ENCODE results near the gene RXFP4.
A peak's percentile ranks its signal among the peaks of the same experiment; 100 is the strongest.
"Not testable (repeated sequence)": the region's sequence is repeated elsewhere in the genome, so short reads cannot be mapped to it uniquely, and the experiment has no call there.

Gene RXFP4

DNA sequence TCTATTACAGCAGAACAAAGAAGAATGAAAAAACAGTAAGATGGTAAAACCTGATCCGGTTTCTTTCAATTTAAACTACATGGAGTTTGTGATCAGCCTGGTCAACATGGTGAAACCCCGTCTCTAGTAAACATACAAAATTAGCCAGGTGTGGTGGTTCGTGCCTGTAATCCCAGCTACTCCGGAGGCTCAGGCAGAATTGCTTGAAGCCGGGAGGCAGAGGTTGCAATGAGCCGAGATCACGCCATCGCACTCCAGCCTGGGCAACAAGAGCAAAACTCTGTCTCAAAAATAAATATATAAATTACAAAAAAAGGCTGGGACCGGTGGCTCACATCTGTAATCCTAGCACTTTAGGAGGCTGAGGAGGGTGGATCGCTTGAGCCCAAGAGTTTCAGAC lies 10.7 kb upstream of the RXFP4 start:
- DNase-seq (ENCODE audit: low spot score), result not testable (repeated sequence)

- DNase-seq (ENCODE audit: low spot score), result no peak
Observed at GRCh38 chr1:155931332-155932038, 10.0 kb upstream of the RXFP4 start.

DNA sequence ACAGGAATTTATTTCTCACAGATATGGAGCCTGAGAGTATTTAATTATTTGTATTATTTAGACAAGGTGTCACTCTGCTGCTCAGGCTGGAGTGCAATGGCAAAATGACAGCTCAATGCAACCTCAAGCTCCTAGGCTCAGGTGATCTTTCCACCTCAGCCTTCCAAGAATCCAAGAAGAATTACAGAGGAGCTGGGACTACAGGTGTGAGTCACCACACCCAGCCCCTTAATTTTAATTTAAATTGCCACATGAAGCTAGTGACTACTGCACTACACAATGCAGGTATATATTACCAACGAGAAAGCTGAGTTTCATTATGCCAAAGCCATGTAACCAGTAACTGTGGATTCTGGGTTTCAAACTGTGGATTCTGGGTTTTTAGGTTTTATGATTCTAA lies 9.4 kb upstream of the RXFP4 start:
- no peak for DNase-seq (ENCODE audit: low spot score)

GRCh38 chr1:155932487-155932886 lies 9.0 kb upstream of the RXFP4 start:
- DNase-seq (ENCODE audit: low spot score), result no peak

DNA sequence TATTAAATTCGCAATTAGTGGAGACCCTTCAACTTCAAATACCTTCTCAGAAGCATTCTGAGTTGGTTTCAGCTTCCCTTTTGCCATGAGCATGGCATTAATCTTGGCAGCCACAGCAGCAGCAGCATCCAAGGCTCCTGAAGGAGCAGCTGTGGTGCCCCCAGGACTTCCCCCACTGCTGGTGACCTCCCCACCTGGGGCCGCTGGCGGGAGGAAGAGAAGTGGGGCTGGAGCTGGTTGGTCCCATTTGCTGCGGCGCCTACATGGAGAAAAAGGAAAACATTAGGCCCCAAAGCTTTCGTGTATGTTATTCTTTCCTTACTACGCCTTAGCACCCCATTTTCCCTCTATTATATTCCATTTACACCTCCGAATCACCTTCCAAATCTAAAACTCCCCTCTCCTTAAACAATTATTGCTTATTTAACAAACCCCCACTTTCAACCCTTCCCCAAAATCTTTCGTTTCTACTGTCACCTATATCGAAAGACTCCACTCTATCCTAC lies 7.8 kb upstream of the RXFP4 start:
- no peak for DNase-seq (ENCODE audit: low spot score)

- DNase-seq (ENCODE audit: low spot score), result peak; percentile 96
Observed at GRCh38 chr1:155934097-155934935, 7.1 kb upstream of the RXFP4 start, which contains the start of gene KHDC4. TSS of gene KHDC4 (minus strand) at chr1:155934413. CDS start at chr1:155934373, 40 bp downstream.

DNA sequence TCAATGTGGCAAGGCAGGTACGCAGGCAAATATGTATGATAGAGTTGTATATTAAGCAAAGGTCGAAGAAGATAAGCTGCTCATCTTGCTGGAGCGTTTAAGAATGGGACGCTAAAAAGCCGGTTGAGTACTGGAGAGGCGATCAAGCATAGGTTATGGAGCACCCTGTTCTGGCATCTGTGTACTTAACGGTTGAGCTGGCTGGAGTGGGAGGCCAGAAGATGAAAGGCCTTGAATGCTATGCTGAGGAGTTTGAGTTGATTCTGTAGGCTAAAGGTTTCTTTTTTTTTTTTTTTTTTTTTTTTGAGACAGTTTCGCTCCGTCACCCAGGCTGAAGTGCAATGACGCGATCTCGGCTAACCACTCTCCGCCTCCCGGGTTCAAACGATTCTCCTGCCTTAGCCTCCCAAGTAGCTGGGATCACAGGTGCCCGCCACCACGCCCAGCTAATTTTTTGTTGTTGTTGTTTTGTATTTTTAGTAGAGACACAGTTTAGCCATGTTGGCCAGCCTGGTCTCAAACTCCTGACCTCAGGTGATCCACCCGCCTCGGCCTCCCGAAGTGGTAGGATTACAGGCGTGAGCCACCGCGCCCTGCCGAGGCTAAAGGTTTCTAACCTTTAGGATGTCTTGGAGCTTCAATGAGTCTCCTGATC lies 6.4 kb upstream of the RXFP4 start:
- DNase-seq (ENCODE audit: low spot score), result no peak

DNA sequence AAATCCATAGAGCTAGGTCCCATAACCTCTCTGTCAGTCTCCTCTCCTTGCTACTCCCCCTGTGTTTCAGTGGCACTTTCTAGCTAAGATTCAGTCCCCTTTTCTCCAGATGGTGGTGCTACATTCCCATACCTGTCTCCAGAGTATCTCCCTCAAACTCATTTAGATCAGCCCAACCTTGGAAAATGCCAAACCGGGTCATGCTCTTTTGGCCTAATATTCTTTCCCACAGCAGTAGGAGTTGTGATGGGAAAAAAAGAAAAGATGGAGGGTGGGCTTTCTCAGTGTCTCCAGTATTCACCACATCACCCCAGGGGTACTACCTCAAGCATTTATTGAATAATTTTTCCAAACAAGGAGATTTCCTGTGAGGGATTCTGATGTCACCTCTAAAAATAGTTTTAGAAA lies 3.2 kb upstream of the RXFP4 start:
- DNase-seq (ENCODE audit: low spot score), result peak; percentile 33

DNA sequence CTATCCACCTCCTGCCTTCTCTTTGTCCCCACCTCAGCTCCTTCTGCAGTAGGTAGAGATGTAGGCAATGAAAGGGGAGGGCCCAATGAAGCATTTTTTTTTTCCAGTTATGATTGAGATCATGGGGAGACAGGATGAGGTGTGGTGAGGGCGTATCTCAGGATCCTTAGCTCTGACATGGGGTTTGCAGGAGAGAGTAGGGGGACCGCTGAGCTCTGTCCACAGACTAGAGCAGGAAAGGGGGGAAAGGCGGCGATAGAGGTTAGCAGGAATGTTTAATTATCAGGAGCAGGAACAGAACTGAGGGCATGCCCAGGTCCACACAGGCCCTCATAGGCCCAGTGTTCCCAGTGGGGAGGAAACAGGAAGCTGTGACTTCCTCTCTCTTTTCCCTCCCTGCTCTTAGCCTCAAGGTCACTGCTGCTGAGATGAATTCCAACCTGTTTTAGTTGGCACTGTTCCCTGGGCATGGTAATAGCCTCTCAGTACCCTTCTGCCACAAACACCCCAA lies 901 bp upstream of the RXFP4 start:
- DNase-seq (ENCODE audit: low spot score), result no peak

- DNase-seq (ENCODE audit: low spot score), result no peak
Observed at GRCh38 chr1:155941845-155942531, 550 bp downstream of the RXFP4 start.

DNA sequence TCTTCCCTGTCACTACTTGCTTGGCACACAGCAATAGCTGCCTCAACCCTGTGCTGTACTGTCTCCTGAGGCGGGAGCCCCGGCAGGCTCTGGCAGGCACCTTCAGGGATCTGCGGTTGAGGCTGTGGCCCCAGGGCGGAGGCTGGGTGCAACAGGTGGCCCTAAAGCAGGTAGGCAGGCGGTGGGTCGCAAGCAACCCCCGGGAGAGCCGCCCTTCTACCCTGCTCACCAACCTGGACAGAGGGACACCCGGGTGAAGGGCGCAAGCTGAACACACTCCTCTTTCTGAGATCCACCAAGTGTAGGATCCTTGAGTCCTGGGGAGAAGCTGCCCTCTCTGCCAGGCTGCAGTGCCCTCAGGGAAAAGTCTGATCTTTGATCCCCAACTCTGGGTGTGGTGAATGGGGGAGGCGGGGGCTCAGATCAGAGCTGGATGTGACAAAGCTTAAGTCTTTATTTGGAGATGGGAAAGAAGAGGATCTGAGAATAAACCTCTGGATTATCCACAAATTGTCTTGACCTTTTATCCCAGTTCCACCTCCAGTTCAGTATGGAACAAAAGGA lies 1.2 kb downstream of the RXFP4 start:
- no peak for DNase-seq (ENCODE audit: low spot score)

GRCh38 chr1:155944444-155944799 lies 3.0 kb downstream of the RXFP4 start:
- no peak for DNase-seq (ENCODE audit: low spot score)

- DNase-seq (ENCODE audit: low spot score), result no peak
Observed at GRCh38 chr1:155946633-155947219, 5.3 kb downstream of the RXFP4 start.

- peak; percentile 18 for DNase-seq (ENCODE audit: low spot score)
Observed at GRCh38 chr1:155947292-155947691, 5.9 kb downstream of the RXFP4 start.

DNA sequence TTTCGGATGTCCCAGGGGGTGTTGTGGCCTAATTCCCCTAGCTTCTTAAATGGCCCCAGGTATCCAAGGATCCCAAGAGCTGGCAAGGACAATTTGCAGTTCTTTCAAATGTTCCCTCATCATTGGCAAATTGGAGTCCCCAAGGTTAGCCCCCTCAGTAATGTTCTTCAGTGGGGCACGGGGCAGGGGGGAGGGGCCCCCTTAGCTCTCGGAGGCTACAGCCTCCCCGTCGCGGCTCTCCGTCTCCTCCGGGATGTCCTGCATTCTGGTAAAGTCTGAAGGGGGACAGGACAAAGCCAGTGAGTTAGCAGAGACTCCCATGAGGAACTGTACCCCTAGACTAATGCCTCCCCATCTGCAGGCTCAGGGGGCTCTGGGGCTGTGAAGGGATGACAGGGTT lies 6.3 kb downstream of the RXFP4 start:
- DNase-seq (ENCODE audit: low spot score), result no peak

GRCh38 chr1:155950829-155951228 lies 9.4 kb downstream of the RXFP4 start:
- no peak for DNase-seq (ENCODE audit: low spot score)

DNA sequence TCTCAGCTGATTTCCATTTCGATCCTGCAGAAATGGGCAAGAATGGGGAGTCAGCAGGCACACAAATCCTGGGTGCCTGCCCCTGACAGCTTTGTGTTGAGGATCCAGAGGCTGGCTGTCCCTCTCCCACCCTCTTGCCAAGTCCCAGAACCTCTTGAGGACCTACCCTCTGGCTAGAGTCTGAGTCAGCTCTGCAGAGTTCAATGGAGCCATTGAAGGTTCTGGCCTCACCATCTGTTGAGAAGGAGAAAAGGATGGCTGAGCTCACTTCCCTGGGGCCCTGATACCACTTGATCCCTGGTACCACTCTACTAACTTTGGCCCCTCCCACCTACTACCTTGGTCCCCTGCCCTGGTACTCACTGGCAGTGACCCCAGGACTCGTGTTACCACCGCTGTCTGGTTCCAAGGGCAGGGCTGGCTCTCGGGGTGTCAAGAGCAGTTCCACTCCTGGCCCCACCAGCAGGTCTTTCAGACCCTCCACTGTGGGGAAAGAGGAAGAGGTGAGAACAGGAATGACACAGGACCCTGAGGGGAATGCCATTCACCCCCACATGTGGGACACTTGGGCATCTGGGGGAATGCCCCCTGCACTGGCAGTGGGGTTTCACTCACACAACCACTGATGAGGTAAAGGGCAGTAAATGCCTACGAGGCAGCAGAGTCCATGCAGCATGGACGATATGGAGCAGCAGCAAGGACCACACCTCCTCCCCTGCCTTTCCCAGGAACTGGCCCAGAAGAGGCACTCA lies 10.5 kb downstream of the RXFP4 start:
- DNase-seq (ENCODE audit: low spot score), result no peak

- no peak for DNase-seq (ENCODE audit: low spot score)
Observed at GRCh38 chr1:155952505-155952890, 11.1 kb downstream of the RXFP4 start.

DNA sequence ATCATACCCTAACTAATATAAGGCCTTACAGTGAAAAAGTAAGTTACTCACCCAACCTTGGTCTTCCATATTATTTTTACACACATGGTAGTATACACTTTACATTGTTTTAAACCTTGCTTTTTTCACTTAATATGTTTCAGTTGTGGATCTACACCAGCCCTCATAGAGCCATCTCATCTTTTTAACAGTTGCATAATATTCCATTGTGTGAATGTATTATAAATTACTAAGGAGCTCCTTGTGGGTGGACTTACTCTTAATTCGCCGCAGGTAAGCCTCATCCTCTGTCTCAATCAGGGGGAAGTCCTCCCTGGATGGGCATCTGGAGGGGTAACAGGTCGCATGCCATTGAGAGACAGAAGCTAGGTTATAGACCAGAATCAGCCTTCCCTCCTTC lies 13.2 kb downstream of the RXFP4 start:
- no peak for DNase-seq (ENCODE audit: low spot score)

GRCh38 chr1:155957411-155957915 lies 16.0 kb downstream of the RXFP4 start:
- DNase-seq (ENCODE audit: low spot score), result no peak

Data from left forelimb (tissue), 1 donor.